Liver (tissue), 9 donors: Measurements from ENCODE around the gene HHAT. TPM values are rescaled to one million over a fixed set of nuclear protein-coding genes. Genes with fewer than 3 reads are reported as not detected.

Experiments
- DNase-seq: peaks from one replicate; pipeline ENCODE4 v3.0.0-alpha.2; 2017; ENCODE audit warnings: low spot score
- H3K27ac ChIP-seq, 2 donors: one replicate each; pipeline ENCODE4 v1.7.0; 2013; ENCODE audit warnings: inconsistent platforms in 2 of 2, low read length in 2 of 2, control low read depth in 1 of 2, low read depth in 1 of 2, mild to moderate bottlenecking in 1 of 2
- H3K27me3 ChIP-seq, 4 donors: one replicate each; pipeline versions ENCODE4 v1.6.1 to v1.7.0; 2013; ENCODE audit warnings: low read length in 3 of 4, inconsistent platforms in 1 of 4, mild to moderate bottlenecking in 1 of 4, moderate library complexity in 1 of 4; ENCODE audit not compliant: control insufficient read depth in 4 of 4, insufficient read depth in 4 of 4
- H3K36me3 ChIP-seq, 4 donors: one replicate each; pipeline versions ENCODE4 v1.6.1 to v1.7.0; 2013; ENCODE audit warnings: low read length in 3 of 4, mild to moderate bottlenecking in 3 of 4, low read depth in 1 of 4, moderate library complexity in 1 of 4; ENCODE audit not compliant: control insufficient read depth in 4 of 4, insufficient read depth in 3 of 4
- H3K4me1 ChIP-seq, 4 donors: one replicate each; pipeline versions ENCODE4 v1.6.1 to v1.7.0; 2013; ENCODE audit warnings: low read length in 3 of 4, mild to moderate bottlenecking in 3 of 4, moderate library complexity in 1 of 4; ENCODE audit not compliant: control insufficient read depth in 4 of 4, insufficient read depth in 4 of 4
- H3K4me3 ChIP-seq, 3 donors: one replicate each; pipeline versions ENCODE4 v1.6.1 to v1.7.0; 2013; ENCODE audit warnings: low read length in 3 of 3, control low read depth in 1 of 3, low read depth in 1 of 3, mild to moderate bottlenecking in 1 of 3
- H3K9ac ChIP-seq, 2 donors: one replicate each; pipeline ENCODE4 v1.7.0; 2013; ENCODE audit warnings: low read length in 2 of 2, mild to moderate bottlenecking in 2 of 2, moderate library complexity in 2 of 2, control low read depth in 1 of 2, low read depth in 1 of 2
- H3K9me3 ChIP-seq, 4 donors: one replicate each; pipeline versions ENCODE4 v1.6.1 to v1.7.0; 2013; ENCODE audit warnings: low read length in 3 of 4; ENCODE audit not compliant: control insufficient read depth in 4 of 4
- ATF3 ChIP-seq: IDR thresholded peaks from 2 replicates; pipeline ENCODE4 v1.6.1; 2016; ENCODE audit warnings: antibody characterized with exemption
- EGR1 ChIP-seq, 2 donors: IDR thresholded peaks; 2 replicates each; pipeline ENCODE4 v1.6.1; 2016 to 2018; ENCODE audit warnings: antibody characterized with exemption in 2 of 2, low read depth in 2 of 2
- FOXA1 ChIP-seq: IDR thresholded peaks from 2 replicates; pipeline ENCODE4 v1.6.1; 2016; ENCODE audit warnings: antibody characterized with exemption
- FOXA2 ChIP-seq: IDR thresholded peaks from 2 replicates; pipeline ENCODE4 v1.6.1; 2016; ENCODE audit warnings: antibody characterized with exemption
- GABPA ChIP-seq, 2 donors: IDR thresholded peaks in 1 of 2; conservative IDR thresholded peaks in 1 of 2; 2 replicates each; pipeline ENCODE4 v1.6.1; 2016; ENCODE audit warnings: antibody characterized with exemption in 2 of 2, mild to moderate bottlenecking in 1 of 2, moderate library complexity in 1 of 2
- HNF4A ChIP-seq, 2 donors: conservative IDR thresholded peaks; 2 replicates each; pipeline ENCODE4 v1.6.1; 2016; ENCODE audit warnings: antibody characterized with exemption in 2 of 2, mild to moderate bottlenecking in 2 of 2
- HNF4G ChIP-seq: IDR thresholded peaks from 2 replicates; pipeline ENCODE4 v1.6.1; 2016; ENCODE audit warnings: antibody characterized with exemption
- JUND ChIP-seq, 2 donors: IDR thresholded peaks; 2 replicates each; pipeline ENCODE4 v1.6.1; 2016; ENCODE audit warnings: antibody characterized with exemption in 2 of 2
- MAX ChIP-seq: IDR thresholded peaks from 2 replicates; pipeline ENCODE4 v1.6.1; 2016; ENCODE audit warnings: antibody characterized with exemption
- NR2F2 ChIP-seq: IDR thresholded peaks from 2 replicates; pipeline ENCODE4 v1.6.1; 2016; ENCODE audit warnings: antibody characterized with exemption
- RAD21 ChIP-seq, 2 donors: IDR thresholded peaks; 2 replicates each; pipeline ENCODE4 v1.6.1; 2016; ENCODE audit warnings: antibody characterized with exemption in 2 of 2, mild to moderate bottlenecking in 2 of 2
- RXRA ChIP-seq, 2 donors: IDR thresholded peaks; 2 replicates each; pipeline ENCODE4 v1.6.1; 2017 to 2018; ENCODE audit warnings: antibody characterized with exemption in 2 of 2, mild to moderate bottlenecking in 1 of 2
- SP1 ChIP-seq: IDR thresholded peaks from 2 replicates; pipeline ENCODE4 v1.6.1; 2018; ENCODE audit warnings: antibody characterized with exemption, mild to moderate bottlenecking
- TAF1 ChIP-seq: conservative IDR thresholded peaks from 2 replicates; pipeline ENCODE4 v1.6.1; 2016; ENCODE audit warnings: antibody characterized with exemption, mild to moderate bottlenecking
- YY1 ChIP-seq: IDR thresholded peaks from 2 replicates; pipeline ENCODE4 v1.6.1; 2016; ENCODE audit warnings: antibody characterized with exemption, mild to moderate bottlenecking
- WGBS: extraction: QIAGEN DNeasy Blood & Tissue Kit; methylation state at CpG from one replicate; pipeline ENCODE4 v1.1.7; 2013; 5-methylcytosine and 5-hydroxymethylcytosine counted together
- polyA plus RNA-seq, 2 donors: library from polyadenylated mRNA; stranded (reverse) in 1 of 2; unstranded in 1 of 2; fragments of 200-250 nt in 1 of 2; fragments of >200 nt in 1 of 2; fragmentation: Nextera tagmentation in 1 of 2; extraction: Ambion mirVana in 1 of 2; gene quantifications; one replicate each; pipeline versions ENCODE4 v1.2.1 to v1.2.3, GENCODE V29; 2013 to 2015
- total RNA-seq, 2 donors: library from RNA; depleted of rRNA; stranded (reverse); fragments of >200 nt; gene quantifications; one replicate each; pipeline ENCODE4 v1.2.3, GENCODE V29; 2014
- TF ChIP-seq, protein P1 (sequence below): IDR thresholded peaks from 2 replicates; pipeline ENCODE4 v1.6.1; 2016; ENCODE audit warnings: antibody characterized with exemption
- TF ChIP-seq, protein P2 (sequence below): fragments of 150-350 bp; IDR thresholded peaks from 2 replicates; pipeline ENCODE4 v1.5.1; 2017; ENCODE audit warnings: improper control_type of control experiment, low read depth, low read length; ENCODE audit not compliant: missing input control
- donor health status: healthy.
- donor health status: healthy.
- donor health status: healthy.
- donor health status: healthy.
- donor health status: healthy.

HHAT gene
- total and polyA plus RNA-seq, 4 donors: 1.3 to 2.2 (median 1.6) TPM

DNA sequence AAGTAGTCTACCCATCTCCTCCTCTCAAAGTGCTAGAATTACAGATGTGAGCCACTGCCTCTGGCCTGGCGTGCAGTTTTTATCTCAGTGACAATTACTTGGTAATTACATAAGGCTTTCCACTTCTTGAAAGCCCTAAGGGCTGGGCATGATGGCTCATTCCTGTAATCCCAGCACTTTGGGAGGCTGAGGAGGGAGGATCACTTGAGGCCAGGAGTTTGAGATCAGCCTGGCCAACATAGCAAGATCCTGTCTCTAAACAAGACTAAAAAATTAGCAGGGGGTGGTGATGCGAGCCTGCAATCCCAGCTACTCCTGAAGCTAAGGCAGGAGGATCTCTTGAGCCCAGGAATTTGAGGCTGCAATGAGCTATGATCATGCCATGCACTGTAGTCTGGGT lies 7.7 kb downstream of the HHAT start:
- no peak for DNase-seq
- Histone ChIP-seq H3K4me1 (no peaks in the 10 kb centered on the region), H3K27ac (no peak overlapping the region), H3K36me3 (no peaks in the 10 kb centered on the region), H3K9ac (no peak overlapping the region), H3K9me3 (no peaks in the 10 kb centered on the region), H3K4me3 (no peak overlapping the region), H3K27me3 (no peaks in the 10 kb centered on the region)
- 95% methylated on average over 2 of the region's 2 CpGs for WGBS
- no peak for TF ChIP-seq HNF4G
- no peak for TF ChIP-seq SP1
- TF ChIP-seq, protein P1, sequence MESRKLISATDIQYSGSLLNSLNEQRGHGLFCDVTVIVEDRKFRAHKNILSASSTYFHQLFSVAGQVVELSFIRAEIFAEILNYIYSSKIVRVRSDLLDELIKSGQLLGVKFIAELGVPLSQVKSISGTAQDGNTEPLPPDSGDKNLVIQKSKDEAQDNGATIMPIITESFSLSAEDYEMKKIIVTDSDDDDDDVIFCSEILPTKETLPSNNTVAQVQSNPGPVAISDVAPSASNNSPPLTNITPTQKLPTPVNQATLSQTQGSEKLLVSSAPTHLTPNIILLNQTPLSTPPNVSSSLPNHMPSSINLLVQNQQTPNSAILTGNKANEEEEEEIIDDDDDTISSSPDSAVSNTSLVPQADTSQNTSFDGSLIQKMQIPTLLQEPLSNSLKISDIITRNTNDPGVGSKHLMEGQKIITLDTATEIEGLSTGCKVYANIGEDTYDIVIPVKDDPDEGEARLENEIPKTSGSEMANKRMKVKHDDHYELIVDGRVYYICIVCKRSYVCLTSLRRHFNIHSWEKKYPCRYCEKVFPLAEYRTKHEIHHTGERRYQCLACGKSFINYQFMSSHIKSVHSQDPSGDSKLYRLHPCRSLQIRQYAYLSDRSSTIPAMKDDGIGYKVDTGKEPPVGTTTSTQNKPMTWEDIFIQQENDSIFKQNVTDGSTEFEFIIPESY: no peak
- TF ChIP-seq MAX: no peak
- no peak for TF ChIP-seq RAD21 (IDR thresholded peaks at IDR 0.05)
- no peak for TF ChIP-seq YY1

DNA sequence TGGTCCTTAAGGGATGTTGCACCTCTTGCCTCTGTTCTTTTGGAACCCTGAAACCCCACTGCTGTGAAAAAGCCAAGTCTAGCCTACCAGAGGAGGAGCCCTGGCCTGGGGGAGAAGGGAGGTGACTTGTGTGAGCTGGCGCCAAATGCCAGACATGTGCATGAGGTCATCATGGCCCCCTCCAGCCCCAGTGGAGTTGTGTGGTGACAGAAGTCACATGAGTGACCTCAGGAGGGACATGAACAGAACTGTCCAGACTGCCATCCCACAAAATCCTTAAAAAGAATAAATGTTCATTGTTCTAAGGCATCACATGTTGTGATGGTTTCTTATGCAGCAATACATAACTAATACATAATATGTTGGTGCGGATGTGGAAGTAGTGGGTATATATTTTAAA lies 10.8 kb downstream of the HHAT start:
- Histone ChIP-seq H3K4me3 (no peak overlapping the region), H3K36me3 (no peaks in the 10 kb centered on the region), H3K4me1 (peaks cover 0 to 6% (median 0%) of the 10 kb centered on the region in 4 donors), H3K9ac (no peak overlapping the region), H3K27ac (no peak overlapping the region), H3K27me3 (no peaks in the 10 kb centered on the region), H3K9me3 (no peaks in the 10 kb centered on the region)
- no peak for TF ChIP-seq FOXA1
- no peak for TF ChIP-seq HNF4G
- no peak for TF ChIP-seq MAX
- DNase-seq: no peak
- WGBS: over 99% methylated on average over 2 of the region's 2 CpGs

DNA sequence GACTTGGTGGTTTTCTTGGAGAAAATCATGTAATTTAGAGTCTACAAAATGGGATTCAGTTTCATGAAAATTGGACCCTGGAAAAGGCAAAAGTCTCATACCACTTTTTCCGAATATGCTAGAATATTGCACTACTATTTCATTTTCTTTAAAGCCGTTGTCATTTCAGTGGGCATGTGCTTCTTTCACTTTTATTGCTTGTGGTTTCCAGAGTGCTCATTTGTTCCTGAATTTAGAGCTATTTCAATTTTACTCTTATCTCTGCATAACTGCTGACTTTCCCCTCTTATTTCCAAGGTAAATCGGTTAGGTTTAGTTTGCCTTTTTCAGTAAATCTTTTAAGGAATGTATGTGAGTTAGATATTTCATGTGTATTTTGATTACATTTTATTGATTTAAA lies 11.6 kb downstream of the HHAT start:
- peaks cover 0 to 6% (median 0%) of the 10 kb centered on the region in 4 donors for H3K4me1 ChIP-seq
- DNase-seq: no peak
- no peaks in the 10 kb centered on the region for H3K9me3 ChIP-seq
- TF ChIP-seq TAF1 (no peak), YY1 (no peak), HNF4A (conservative IDR thresholded peaks at IDR 0.05) (no peak), EGR1 (IDR thresholded peaks at IDR 0.05; ENCODE audit: low read depth in 2 of 2) (no peak), RXRA (IDR thresholded peaks at IDR 0.05) (no peak), NR2F2 (no peak), FOXA2 (no peak), HNF4G (no peak), JUND (IDR thresholded peaks at IDR 0.05) (no peak), ATF3 (no peak), MAX (no peak), FOXA1 (no peak), SP1 (no peak), GABPA (IDR thresholded peaks at IDR 0.05 in 1 of 2, conservative IDR thresholded peaks at IDR 0.05 in 1 of 2) (no peak)
- TF ChIP-seq, protein P2, sequence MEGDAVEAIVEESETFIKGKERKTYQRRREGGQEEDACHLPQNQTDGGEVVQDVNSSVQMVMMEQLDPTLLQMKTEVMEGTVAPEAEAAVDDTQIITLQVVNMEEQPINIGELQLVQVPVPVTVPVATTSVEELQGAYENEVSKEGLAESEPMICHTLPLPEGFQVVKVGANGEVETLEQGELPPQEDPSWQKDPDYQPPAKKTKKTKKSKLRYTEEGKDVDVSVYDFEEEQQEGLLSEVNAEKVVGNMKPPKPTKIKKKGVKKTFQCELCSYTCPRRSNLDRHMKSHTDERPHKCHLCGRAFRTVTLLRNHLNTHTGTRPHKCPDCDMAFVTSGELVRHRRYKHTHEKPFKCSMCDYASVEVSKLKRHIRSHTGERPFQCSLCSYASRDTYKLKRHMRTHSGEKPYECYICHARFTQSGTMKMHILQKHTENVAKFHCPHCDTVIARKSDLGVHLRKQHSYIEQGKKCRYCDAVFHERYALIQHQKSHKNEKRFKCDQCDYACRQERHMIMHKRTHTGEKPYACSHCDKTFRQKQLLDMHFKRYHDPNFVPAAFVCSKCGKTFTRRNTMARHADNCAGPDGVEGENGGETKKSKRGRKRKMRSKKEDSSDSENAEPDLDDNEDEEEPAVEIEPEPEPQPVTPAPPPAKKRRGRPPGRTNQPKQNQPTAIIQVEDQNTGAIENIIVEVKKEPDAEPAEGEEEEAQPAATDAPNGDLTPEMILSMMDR: no peak
- TF ChIP-seq, protein P1: no peak
- WGBS: 85% methylated on average over 3 of the region's 3 CpGs
- no peak overlapping the region for H3K27ac ChIP-seq
- H3K27me3 ChIP-seq: no peaks in the 10 kb centered on the region
- H3K9ac ChIP-seq: no peak overlapping the region
- no peak overlapping the region for H3K4me3 ChIP-seq
- no peaks in the 10 kb centered on the region for H3K36me3 ChIP-seq
